IPS DF 6.9 (cell line): ENCODE results near the gene IYD.

Experiments
- DNase-seq: peaks from one replicate; pipeline ENCODE4 v3.0.0-alpha.2; 2013; ENCODE audit warnings: low read depth, low spot score
- H3K27ac ChIP-seq: one replicate; pipeline ENCODE4 v1.5.1; 2013; ENCODE audit warnings: low read length, control low read depth
- H3K27me3 ChIP-seq: 2 replicates; pipeline ENCODE4 v1.6.1; 2013; ENCODE audit warnings: mild to moderate bottlenecking, low read length; ENCODE audit not compliant: control insufficient read depth, insufficient read depth
- H3K36me3 ChIP-seq: 2 replicates; pipeline ENCODE4 v1.6.1; 2013; ENCODE audit warnings: low read length; ENCODE audit not compliant: control insufficient read depth, insufficient read depth
- H3K4me1 ChIP-seq: 2 replicates; pipeline ENCODE4 v1.6.1; 2013; ENCODE audit warnings: low read length; ENCODE audit not compliant: control insufficient read depth, insufficient read depth
- H3K4me3 ChIP-seq: 2 replicates; pipeline ENCODE4 v1.5.1; 2013; ENCODE audit warnings: mild to moderate bottlenecking, low read length
- H3K9me3 ChIP-seq: 2 replicates; pipeline ENCODE4 v1.6.1; 2013; ENCODE audit warnings: low read length, inconsistent platforms; ENCODE audit not compliant: control insufficient read depth, insufficient read depth
- WGBS: extraction: QIAGEN DNeasy Blood & Tissue Kit; methylation state at CpG from one replicate; pipeline ENCODE4 v1.1.7; 2013; ENCODE audit warnings: mixed read lengths, missing lambda C conversion rate; ENCODE audit not compliant: insufficient read length, insufficient coverage; 5-methylcytosine and 5-hydroxymethylcytosine counted together

IYD gene

DNA sequence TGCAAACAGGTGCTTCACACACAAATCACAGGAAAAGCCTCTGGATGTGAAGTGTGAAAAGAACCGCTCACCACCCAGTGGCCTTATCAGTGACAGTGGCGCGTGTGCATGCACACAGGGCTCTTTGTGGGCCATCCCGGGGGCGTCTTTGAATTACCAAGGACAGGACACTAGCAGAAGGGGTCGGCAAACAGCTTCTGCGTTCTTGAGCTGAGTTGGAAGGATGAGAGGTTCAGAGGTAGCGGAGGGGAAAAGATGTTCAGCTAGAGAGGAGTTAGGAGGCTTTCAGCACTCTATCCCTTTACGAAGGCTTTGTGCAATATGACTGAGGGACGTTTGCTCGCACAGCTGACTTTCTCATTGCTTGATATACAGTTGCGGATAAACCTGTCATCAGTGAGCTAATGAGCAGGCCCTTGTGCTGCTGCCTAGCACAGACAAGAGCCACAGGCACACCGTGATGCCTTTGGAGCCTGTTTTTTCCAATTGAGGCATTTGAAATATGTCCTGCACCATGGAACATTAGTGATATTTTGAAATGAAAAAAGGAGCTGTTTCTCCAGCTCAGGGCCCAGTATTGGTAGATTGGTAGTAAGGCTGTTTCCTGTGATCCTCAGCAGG is 83.1 kb downstream of the IYD start:
- WGBS: no CpG with 5 or more reads among the region's 13 CpGs
- Histone ChIP-seq H3K36me3 (no peaks in the 10 kb centered on the region), H3K4me1 (0 out of 2 replicates have a peak, but pooled peaks cover 2% of the 10 kb centered on the region), H3K4me3 (no peak overlapping the region), H3K27ac (no peak overlapping the region), H3K9me3 (no peaks in the 10 kb centered on the region), H3K27me3 (no peaks in the 10 kb centered on the region)
- DNase-seq: no peak

DNA sequence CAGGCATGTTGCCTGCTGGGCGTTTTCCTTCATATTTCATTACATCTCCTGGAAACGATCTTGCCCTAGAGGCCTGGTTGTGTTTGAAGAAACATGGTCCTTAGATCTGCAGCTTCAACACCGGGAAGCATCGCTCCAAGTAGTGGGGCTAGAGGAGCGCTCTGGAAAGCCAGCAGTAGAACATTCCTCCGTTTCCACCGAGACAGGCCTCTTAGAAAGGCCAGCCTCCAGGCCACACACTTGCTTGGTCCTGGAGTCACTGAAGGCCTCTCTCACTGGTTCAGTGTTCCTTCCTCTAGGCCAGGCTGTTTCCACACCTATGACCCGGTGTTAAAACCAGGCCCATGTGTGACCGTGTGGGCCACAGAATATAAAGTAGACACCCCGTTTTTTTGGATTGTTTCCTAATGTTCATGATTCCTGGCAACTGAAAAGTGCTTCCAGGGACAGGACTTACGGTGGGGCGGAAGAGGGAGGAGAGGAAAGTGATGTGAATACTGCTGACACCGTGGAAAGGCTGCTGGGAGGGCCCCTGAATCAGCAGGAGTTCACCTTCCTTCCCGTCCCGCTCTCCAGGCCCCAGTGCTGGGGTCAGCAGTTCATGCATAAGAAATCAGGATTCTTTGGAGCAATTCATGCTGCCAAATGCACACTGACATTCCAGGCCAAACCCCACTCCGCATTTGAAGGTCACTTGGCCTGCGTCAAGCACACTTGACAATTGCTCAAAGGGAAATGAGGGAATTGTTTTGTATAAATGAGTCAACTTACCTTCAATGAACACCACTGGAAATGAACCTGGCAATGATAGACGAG is 83.8 kb downstream of the IYD start:
- WGBS: no CpG with 5 or more reads among the region's 18 CpGs
- Histone ChIP-seq H3K4me1 (0 out of 2 replicates have a peak, but pooled peaks cover 2% of the 10 kb centered on the region), H3K27me3 (no peaks in the 10 kb centered on the region), H3K27ac (no peak overlapping the region), H3K4me3 (no peak overlapping the region), H3K36me3 (no peaks in the 10 kb centered on the region), H3K9me3 (no peaks in the 10 kb centered on the region)
- DNase-seq: no peak

DNA sequence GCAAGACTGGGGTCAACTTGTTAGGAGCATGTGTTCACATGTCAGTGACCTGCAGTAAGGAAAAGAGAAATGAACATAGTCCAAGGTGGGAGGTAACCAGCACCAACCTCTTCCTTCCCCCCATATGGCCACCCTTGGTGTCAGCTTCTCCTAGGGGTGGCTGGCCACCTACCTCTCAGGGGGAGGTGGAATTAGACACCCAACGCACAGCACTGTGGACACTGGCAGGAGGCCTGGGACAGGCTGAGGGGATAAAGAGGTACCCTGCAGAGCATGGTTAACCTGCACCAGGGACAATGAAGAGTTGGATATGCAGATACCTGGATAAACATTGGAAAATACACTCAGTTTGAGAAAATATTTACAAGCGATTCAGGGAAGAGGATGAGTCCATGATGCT is 84.5 kb downstream of the IYD start:
- Histone ChIP-seq H3K4me1 (0 out of 2 replicates have a peak, but pooled peaks cover 2% of the 10 kb centered on the region), H3K9me3 (no peaks in the 10 kb centered on the region), H3K36me3 (no peaks in the 10 kb centered on the region), H3K27ac (no peak overlapping the region), H3K27me3 (no peaks in the 10 kb centered on the region), H3K4me3 (no peak overlapping the region)
- DNase-seq: no peak
- no CpG with 5 or more reads among the region's 2 CpGs for whole genome bisulfite sequencing
